Erythroblast (primary cell): ENCODE results near the gene PRPF19.

Experiments used
- GATA1 ChIP-seq: IDR thresholded peaks from 2 replicates; pipeline ENCODE4 v1.6.1; 2011; ENCODE audit warnings: low read depth, mild to moderate bottlenecking, control low read depth, low read length, moderate library complexity
- POLR2A ChIP-seq: IDR thresholded peaks from 2 replicates; pipeline ENCODE4 v1.6.1; 2011; ENCODE audit warnings: mild to moderate bottlenecking, low read length

DNA sequence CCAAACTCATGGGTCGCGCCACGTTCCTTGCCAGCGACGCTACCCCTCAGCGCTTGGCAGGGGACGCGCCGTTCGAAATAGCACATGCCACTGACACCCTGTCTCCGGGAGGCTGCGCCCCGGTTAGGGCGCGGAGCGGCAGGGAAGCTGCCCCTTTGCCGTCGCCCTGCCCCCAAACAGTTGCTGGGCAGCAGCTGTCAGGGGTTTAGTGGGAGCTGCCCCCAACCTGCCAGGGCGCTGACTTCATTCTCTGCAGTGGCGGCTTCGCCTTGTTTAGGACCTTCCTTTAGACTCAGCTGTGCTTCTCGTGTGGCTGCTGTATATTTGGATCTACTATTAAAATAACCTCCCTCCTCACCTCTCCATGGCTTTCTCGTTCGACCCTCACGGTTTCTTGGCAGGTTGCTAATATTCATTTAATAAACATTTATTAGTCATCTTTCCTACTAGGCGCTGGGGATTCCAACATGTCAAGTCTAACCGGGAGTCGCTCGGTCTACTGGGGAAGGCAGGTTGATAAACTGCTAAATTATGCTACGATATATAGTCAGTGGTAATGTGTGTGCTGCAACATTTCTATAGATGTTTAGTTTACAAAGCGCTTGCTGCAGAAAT, 8.4 kb upstream of the PRPF19 start:
- no peak for TF ChIP-seq POLR2A
- no peak for TF ChIP-seq GATA1
